HG02588 (cell line): ENCODE data around the gene TMEM205.
"Not testable (repeated sequence)": the region's sequence is repeated elsewhere in the genome, so short reads cannot be mapped to it uniquely, and the experiment has no call there.

Experiments
- ATAC-seq: cut with Tn5 transposase; IDR thresholded peaks from one replicate; pipeline ENCODE4 v1.9.1; 2021; ENCODE audit warnings: mild to moderate bottlenecking, moderate library complexity; ENCODE audit not compliant: unreplicated experiment

The TMEM205 gene

GRCh38 chr19:11340099-11340467, 6.0 kb downstream of the TMEM205 start:
- ATAC-seq, result not testable (repeated sequence)

- ATAC-seq, result peak; percentile 82
These were observed 6.6 kb downstream of the TMEM205 start, which contains the start of gene RAB3D for GRCh38 chr19:11339254-11340098. Gene RAB3D (minus strand): TSS chr19:11339657. CDS start chr19:11337399, 2,258 bp downstream.

GRCh38 chr19:11338569-11339253, 7.4 kb downstream of the TMEM205 start:
- ATAC-seq, result no peak

GRCh38 chr19:11338121-11338520, 7.9 kb downstream of the TMEM205 start:
- no peak for ATAC-seq

- no peak for ATAC-seq
These were observed 9.0 kb downstream of the TMEM205 start for GRCh38 chr19:11337080-11337479.

GRCh38 chr19:11335449-11336146, 10.5 kb downstream of the TMEM205 start:
- ATAC-seq, result no peak

- ATAC-seq, result not testable (repeated sequence)
These were observed 12.2 kb downstream of the TMEM205 start for GRCh38 chr19:11333838-11334237.

GRCh38 chr19:11332822-11333221, 13.2 kb downstream of the TMEM205 start:
- ATAC-seq, result no peak

GRCh38 chr19:11331502-11331901, 14.6 kb downstream of the TMEM205 start:
- ATAC-seq, result no peak

GRCh38 chr19:11330127-11330526, 15.9 kb downstream of the TMEM205 start:
- ATAC-seq, result no peak

GRCh38 chr19:11325544-11325943, 20.5 kb downstream of the TMEM205 start:
- ATAC-seq, result no peak

- ATAC-seq, result no peak
These were observed 21.2 kb downstream of the TMEM205 start for GRCh38 chr19:11324748-11325389.

GRCh38 chr19:11324079-11324661, 21.9 kb downstream of the TMEM205 start:
- no peak for ATAC-seq

- ATAC-seq, result no peak
These were observed 22.4 kb downstream of the TMEM205 start for GRCh38 chr19:11323601-11324078.

GRCh38 chr19:11322269-11323024, 23.6 kb downstream of the TMEM205 start:
- ATAC-seq, result no peak

GRCh38 chr19:11321191-11322126, 24.6 kb downstream of the TMEM205 start:
- ATAC-seq, result no peak

GRCh38 chr19:11320278-11320995, 25.6 kb downstream of the TMEM205 start:
- ATAC-seq, result not testable (repeated sequence)

- ATAC-seq, result no peak
These were observed 39.7 kb downstream of the TMEM205 start for GRCh38 chr19:11306337-11306736.
